OCI-LY7 (cell line): ENCODE results near the gene STXBP1.

Experiments used
- CTCF ChIP-seq: fragments of 200-600 bp; sonication (generic); conservative IDR thresholded peaks from 2 replicates; pipeline ENCODE4 v1.5.1; 2014; ENCODE audit warnings: mild to moderate bottlenecking, antibody characterized with exemption, low read length, moderate library complexity, mixed read lengths
- EZH2phosphoT487 ChIP-seq: fragments of 200-600 bp; sonication (generic); IDR thresholded peaks from 2 replicates; pipeline ENCODE4 v1.6.1; 2018; ENCODE audit warnings: low read depth, borderline replicate concordance, mild to moderate bottlenecking, mixed run types, antibody characterized with exemption, low read length, moderate library complexity, mixed read lengths

GRCh38 chr9:127733614-127734013 lies 121.5 kb downstream of the STXBP1 start:
- no peak for TF ChIP-seq CTCF
- no peak for TF ChIP-seq EZH2phosphoT487
